Mesendoderm (in vitro differentiated cells): Measurements from ENCODE around the gene PDPN.

Experiments
- DNase-seq: peaks from one replicate; pipeline ENCODE4 v3.0.0; 2013
- H2AK5ac ChIP-seq: 2 replicates; pipeline ENCODE4 v1.6.1; 2013; ENCODE audit warnings: low read length, inconsistent platforms
- H2BK120ac ChIP-seq: 2 replicates; pipeline ENCODE4 v1.6.1; 2013; ENCODE audit warnings: low read depth, mild to moderate bottlenecking, low read length, moderate library complexity, mixed read lengths
- H2BK15ac ChIP-seq: replicated peaks from 2 replicates; pipeline ENCODE4 v1.6.1; 2013; ENCODE audit warnings: low read depth, mild to moderate bottlenecking, moderate library complexity
- H2BK5ac ChIP-seq: 2 replicates; pipeline ENCODE4 v1.6.1; 2013; ENCODE audit warnings: low read length, inconsistent platforms
- H3K18ac ChIP-seq: 2 replicates; pipeline ENCODE4 v1.6.1; 2013; ENCODE audit warnings: mild to moderate bottlenecking, low read length, mixed read lengths
- H3K23ac ChIP-seq: one replicate; pipeline ENCODE4 v1.6.1; 2013; ENCODE audit warnings: low read length
- H3K27ac ChIP-seq: 2 replicates; pipeline ENCODE4 v1.5.1; 2013; ENCODE audit warnings: low read depth, mild to moderate bottlenecking, inconsistent platforms, low read length, moderate library complexity
- H3K27me3 ChIP-seq: 2 replicates; pipeline ENCODE4 v1.6.1; 2013; ENCODE audit warnings: low read length, control low read depth, mild to moderate bottlenecking, inconsistent platforms; ENCODE audit not compliant: insufficient read depth, poor library complexity
- H3K36me3 ChIP-seq: 2 replicates; pipeline ENCODE4 v1.6.1; 2013; ENCODE audit warnings: low read length, inconsistent platforms; ENCODE audit not compliant: control insufficient read depth, insufficient read depth
- H3K4ac ChIP-seq: one replicate; pipeline ENCODE4 v1.6.1; 2013; ENCODE audit warnings: low read depth, mild to moderate bottlenecking, low read length, moderate library complexity
- H3K4me1 ChIP-seq: 2 replicates; pipeline ENCODE4 v1.6.1; 2013; ENCODE audit warnings: low read depth, low read length, inconsistent platforms; ENCODE audit not compliant: control insufficient read depth
- H3K4me2 ChIP-seq: 2 replicates; pipeline ENCODE4 v1.6.1; 2013; ENCODE audit warnings: low read length
- H3K4me3 ChIP-seq: 2 replicates; pipeline ENCODE4 v1.5.1; 2013; ENCODE audit warnings: mild to moderate bottlenecking, low read length
- H3K56ac ChIP-seq: one replicate; pipeline ENCODE4 v1.6.1; 2013; ENCODE audit warnings: low read length
- H3K79me1 ChIP-seq: 2 replicates; pipeline ENCODE4 v1.6.1; 2013; ENCODE audit warnings: low read length, inconsistent platforms
- H3K79me2 ChIP-seq: 2 replicates; pipeline ENCODE4 v1.6.1; 2013; ENCODE audit warnings: mild to moderate bottlenecking, low read length; ENCODE audit not compliant: control insufficient read depth, insufficient read depth
- H3K9ac ChIP-seq: 2 replicates; pipeline ENCODE4 v1.6.1; 2013; ENCODE audit warnings: low read length, inconsistent platforms
- H4K5ac ChIP-seq: one replicate; pipeline ENCODE4 v1.6.1; 2013; ENCODE audit warnings: low read length
- H4K8ac ChIP-seq: one replicate; pipeline ENCODE4 v1.6.1; 2013; ENCODE audit warnings: low read depth, mild to moderate bottlenecking, control low read depth, low read length, moderate library complexity
- WGBS: extraction: QIAGEN DNeasy Blood & Tissue Kit; methylation state at CpG from one replicate; pipeline ENCODE4 v1.1.7; 2013; ENCODE audit warnings: low lambda C conversion rate, missing lambda C conversion rate; ENCODE audit not compliant: insufficient coverage; ENCODE audit errors: extremely low coverage; 5-methylcytosine and 5-hydroxymethylcytosine counted together

The PDPN gene

GRCh38 chr1:13577846-13578245 lies 5.8 kb upstream of the PDPN start:
- Histone ChIP-seq H4K8ac (no peak overlapping the region), H3K23ac (no peak overlapping the region), H3K56ac (no peak overlapping the region), H3K36me3 (no peaks in the 10 kb centered on the region), H2BK120ac (no peak overlapping the region), H2BK5ac (no peak overlapping the region), H3K4me1 (no peaks in the 10 kb centered on the region), H3K4me2 (no peak overlapping the region), H3K4me3 (no peak overlapping the region), H3K79me1 (no peaks in the 10 kb centered on the region), H4K5ac (no peak overlapping the region), H3K18ac (no peak overlapping the region), H3K9ac (no peak overlapping the region), H2AK5ac (no peak overlapping the region), H3K79me2 (no peaks in the 10 kb centered on the region), H3K27ac (no peak overlapping the region), H3K27me3 (no peaks in the 10 kb centered on the region), H3K4ac (no peak overlapping the region), H2BK15ac (no peak overlapping the region)
- no peak for DNase-seq
- no CpG with 5 or more reads among the region's 8 CpGs for WGBS

GRCh38 chr1:13581446-13581845 lies 2.2 kb upstream of the PDPN start:
- H2BK120ac ChIP-seq = no peak overlapping the region
- no peak overlapping the region for H3K18ac ChIP-seq
- no peak overlapping the region for H3K4ac ChIP-seq
- H4K5ac ChIP-seq = no peak overlapping the region
- H3K9ac ChIP-seq = no peak overlapping the region
- no peak overlapping the region for H3K27ac ChIP-seq
- no peak overlapping the region for H3K4me3 ChIP-seq
- H2BK5ac ChIP-seq = no peak overlapping the region
- no peak for DNase-seq
- no peak overlapping the region for H2AK5ac ChIP-seq
- no peaks in the 10 kb centered on the region for H3K27me3 ChIP-seq
- H3K4me1 ChIP-seq = peaks cover 3% of the 10 kb centered on the region
- no peak overlapping the region for H3K23ac ChIP-seq
- H3K36me3 ChIP-seq = no peaks in the 10 kb centered on the region
- H4K8ac ChIP-seq = no peak overlapping the region
- no peak overlapping the region for H3K4me2 ChIP-seq
- H2BK15ac ChIP-seq = no peak overlapping the region
- WGBS = no CpG with 5 or more reads among the region's 5 CpGs
- H3K79me1 ChIP-seq = peaks cover 2% of the 10 kb centered on the region
- peaks cover 10% of the 10 kb centered on the region for H3K79me2 ChIP-seq
- H3K56ac ChIP-seq = no peak overlapping the region

GRCh38 chr1:13582713-13583443 lies 754 bp upstream of the PDPN start:
- no peak overlapping the region for H4K8ac ChIP-seq
- WGBS = no CpG with 5 or more reads among the region's 27 CpGs
- H3K4me2 ChIP-seq = no peak overlapping the region
- peak overlapping the region; percentile 73 for H3K56ac ChIP-seq
- H3K79me1 ChIP-seq = peaks cover 3% of the 10 kb centered on the region
- H2BK120ac ChIP-seq = peak overlapping the region; percentile 19
- H3K4me1 ChIP-seq = peaks cover 3% of the 10 kb centered on the region
- no peak overlapping the region for H4K5ac ChIP-seq
- no peak overlapping the region for H3K23ac ChIP-seq
- peaks cover 12% of the 10 kb centered on the region for H3K79me2 ChIP-seq
- H2BK5ac ChIP-seq = no peak overlapping the region
- H3K4ac ChIP-seq = no peak overlapping the region
- H3K4me3 ChIP-seq = no peak overlapping the region
- no peak overlapping the region for H2AK5ac ChIP-seq
- H2BK15ac ChIP-seq = no peak overlapping the region
- H3K9ac ChIP-seq = peak overlapping the region; percentile 7
- H3K36me3 ChIP-seq = no peaks in the 10 kb centered on the region
- H3K27ac ChIP-seq = no peak overlapping the region
- peak; percentile 53 for DNase-seq
- no peaks in the 10 kb centered on the region for H3K27me3 ChIP-seq
- no peak overlapping the region for H3K18ac ChIP-seq

DNA sequence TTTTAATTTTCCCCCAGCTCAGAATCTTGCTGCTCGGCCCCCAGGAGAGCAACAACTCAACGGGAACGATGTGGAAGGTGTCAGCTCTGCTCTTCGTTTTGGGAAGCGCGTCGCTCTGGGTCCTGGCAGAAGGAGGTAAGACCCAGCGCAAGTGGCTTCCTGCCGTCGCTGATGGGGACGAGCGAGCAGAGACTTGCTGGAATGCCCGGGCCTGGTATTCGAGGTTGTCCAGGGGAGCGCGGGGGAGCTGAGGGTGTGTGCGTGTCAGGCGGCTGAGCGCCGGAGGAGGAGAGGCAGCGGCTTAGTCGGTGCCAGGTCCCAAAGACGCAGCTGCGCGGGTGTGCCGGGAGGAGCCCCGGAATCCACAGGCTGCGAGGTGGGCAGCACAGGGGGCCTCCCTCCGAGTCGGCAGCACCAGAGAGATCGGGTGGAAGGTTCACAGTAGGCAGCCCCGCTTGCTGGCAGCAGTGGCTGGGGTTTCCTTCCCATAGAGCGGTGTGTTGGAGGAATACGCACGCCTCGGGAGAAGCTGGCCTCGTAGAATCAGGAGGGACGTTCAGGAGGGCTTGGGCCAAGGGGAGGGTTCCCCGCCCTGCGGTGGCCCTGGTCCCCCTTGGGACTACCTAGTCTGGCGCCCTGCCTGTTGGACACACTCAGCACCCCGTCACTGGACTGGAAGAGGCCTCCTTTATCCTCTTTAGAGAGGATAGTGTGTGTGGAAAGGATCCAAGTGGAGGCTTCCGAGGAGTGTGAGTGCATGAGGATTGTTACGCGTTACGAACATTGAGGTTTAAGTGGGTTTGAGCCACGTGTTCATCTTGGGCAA lies 547 bp downstream of the PDPN start:
- Histone ChIP-seq H3K27me3 (no peaks in the 10 kb centered on the region), H3K4me2 (peak overlapping the region; percentile 77), H4K5ac (no peak overlapping the region), H3K56ac (peak overlapping the region; percentile 80), H2AK5ac (no peak overlapping the region), H3K4me3 (peak overlapping the region; percentile 75), H2BK5ac (no peak overlapping the region), H3K18ac (peak overlapping the region; percentile 57), H2BK15ac (no peak overlapping the region), H2BK120ac (no peak overlapping the region), H3K23ac (peak overlapping the region; percentile 67), H4K8ac (no peak overlapping the region), H3K9ac (peak overlapping the region; percentile 79), H3K4me1 (peaks cover 3% of the 10 kb centered on the region), H3K27ac (peak overlapping the region; percentile 78), H3K79me2 (peaks cover 12% of the 10 kb centered on the region), H3K79me1 (peaks cover 3% of the 10 kb centered on the region), H3K36me3 (no peaks in the 10 kb centered on the region), H3K4ac (no peak overlapping the region)
- no CpG with 5 or more reads among the region's 47 CpGs for WGBS
- DNase-seq = peak; percentile 87

GRCh38 chr1:13584876-13585611 lies 1.4 kb downstream of the PDPN start:
- H3K27me3 ChIP-seq = no peaks in the 10 kb centered on the region
- H3K27ac ChIP-seq = no peak overlapping the region
- peaks cover 3% of the 10 kb centered on the region for H3K79me1 ChIP-seq
- H3K9ac ChIP-seq = peak overlapping the region; percentile 79
- no peak for DNase-seq
- H3K79me2 ChIP-seq = peaks cover 14% of the 10 kb centered on the region
- H3K56ac ChIP-seq = peak overlapping the region; percentile 80
- H2BK15ac ChIP-seq = no peak overlapping the region
- no peak overlapping the region for H3K4ac ChIP-seq
- no peak overlapping the region for H2BK5ac ChIP-seq
- peak overlapping the region; percentile 15 for H4K8ac ChIP-seq
- H2BK120ac ChIP-seq = no peak overlapping the region
- WGBS = no CpG with 5 or more reads among the region's 11 CpGs
- no peak overlapping the region for H3K18ac ChIP-seq
- H3K23ac ChIP-seq = no peak overlapping the region
- peaks cover 3% of the 10 kb centered on the region for H3K4me1 ChIP-seq
- peak overlapping the region; percentile 1 for H3K4me2 ChIP-seq
- H4K5ac ChIP-seq = no peak overlapping the region
- H3K4me3 ChIP-seq = no peak overlapping the region
- H3K36me3 ChIP-seq = no peaks in the 10 kb centered on the region
- no peak overlapping the region for H2AK5ac ChIP-seq
